HG03064 (cell line): ENCODE data around the gene KRTAP5-4.
"Not testable (repeated sequence)": the region's sequence is repeated elsewhere in the genome, so short reads cannot be mapped to it uniquely, and the experiment has no call there.

Experiments used
- ATAC-seq: cut with Tn5 transposase; IDR thresholded peaks from one replicate; pipeline ENCODE4 v1.9.1; 2021; ENCODE audit warnings: low read depth; ENCODE audit not compliant: unreplicated experiment

The KRTAP5-4 gene, protein sequence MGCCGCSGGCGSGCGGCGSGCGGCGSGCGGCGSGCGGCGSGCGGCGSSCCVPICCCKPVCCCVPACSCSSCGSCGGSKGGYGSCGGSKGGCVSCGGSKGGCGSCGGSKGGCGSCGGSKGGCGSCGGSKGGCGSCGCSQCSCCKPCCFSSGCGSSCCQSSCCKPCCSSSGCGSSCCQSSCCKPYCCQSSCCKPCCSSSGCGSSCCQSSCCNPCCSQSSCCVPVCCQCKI

DNA sequence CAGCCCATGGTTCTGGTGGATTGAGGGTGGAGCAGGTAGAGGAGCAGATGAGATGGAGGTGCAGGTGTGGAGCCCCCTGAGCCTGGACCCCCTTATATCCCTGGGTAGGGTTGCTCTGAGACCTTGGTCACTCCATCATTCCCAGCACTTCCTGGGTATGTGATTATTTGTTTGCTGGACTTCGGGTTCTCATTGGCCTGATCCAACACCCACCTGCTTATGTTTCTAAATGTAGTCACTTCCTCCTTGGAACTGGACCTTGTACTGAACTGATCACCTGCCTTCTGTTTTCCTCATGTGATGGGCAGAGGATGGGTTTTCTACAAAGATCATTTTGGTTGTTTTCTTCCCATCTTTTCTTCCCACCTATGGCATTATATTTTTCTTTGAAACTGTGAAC, at the start of gene KRTAP5-4:
KRTAP5-4 (minus strand) TSS at position 53 of the 400 bp plus-strand sequence; CDS start at position 8, 45 bp downstream.
- ATAC-seq, result no peak

DNA sequence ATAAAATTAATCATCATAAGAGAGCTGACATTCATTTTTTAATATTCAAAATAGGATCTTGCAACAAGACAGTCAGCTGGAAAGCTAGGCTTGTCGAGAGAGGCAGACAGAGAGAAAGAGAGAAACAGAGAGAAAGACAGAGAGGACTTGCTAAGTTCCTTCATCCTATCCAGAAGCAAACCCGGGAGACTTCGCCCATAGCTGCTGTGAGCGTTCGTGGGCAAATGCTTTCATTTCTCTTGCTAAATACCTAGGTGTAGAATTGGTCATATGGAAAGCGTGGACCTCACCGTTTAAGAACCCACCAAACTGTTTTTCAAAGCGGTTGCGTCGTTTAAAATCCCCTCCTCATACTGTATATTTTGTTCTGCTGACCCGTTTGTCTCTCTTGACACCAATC, 49.7 kb upstream of the KRTAP5-4 start:
- ATAC-seq, result no peak

DNA sequence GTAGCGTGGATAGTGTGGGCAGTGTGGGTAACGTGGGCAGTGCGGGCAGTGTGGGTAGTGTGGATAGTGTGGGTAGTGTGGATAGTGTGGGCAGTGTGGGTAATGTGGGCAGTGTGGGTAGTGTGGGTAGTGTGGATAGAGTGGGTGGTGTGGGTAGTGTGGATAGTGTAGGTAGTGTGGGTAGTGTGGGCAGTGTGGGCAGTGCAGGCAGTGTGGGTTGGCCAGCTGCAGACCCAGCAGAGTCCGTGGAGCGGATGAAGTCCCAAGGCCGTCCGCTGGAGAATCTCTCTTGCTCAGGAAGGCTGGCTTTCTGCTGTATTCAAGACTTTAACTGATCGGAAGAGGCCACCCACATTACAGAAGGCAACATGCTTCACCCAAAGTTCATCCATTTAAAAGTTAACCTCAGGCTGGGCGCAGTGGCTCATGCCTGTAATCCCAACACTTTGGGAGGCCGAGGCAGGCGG, 49.0 kb upstream of the KRTAP5-4 start:
- ATAC-seq, result no peak

DNA sequence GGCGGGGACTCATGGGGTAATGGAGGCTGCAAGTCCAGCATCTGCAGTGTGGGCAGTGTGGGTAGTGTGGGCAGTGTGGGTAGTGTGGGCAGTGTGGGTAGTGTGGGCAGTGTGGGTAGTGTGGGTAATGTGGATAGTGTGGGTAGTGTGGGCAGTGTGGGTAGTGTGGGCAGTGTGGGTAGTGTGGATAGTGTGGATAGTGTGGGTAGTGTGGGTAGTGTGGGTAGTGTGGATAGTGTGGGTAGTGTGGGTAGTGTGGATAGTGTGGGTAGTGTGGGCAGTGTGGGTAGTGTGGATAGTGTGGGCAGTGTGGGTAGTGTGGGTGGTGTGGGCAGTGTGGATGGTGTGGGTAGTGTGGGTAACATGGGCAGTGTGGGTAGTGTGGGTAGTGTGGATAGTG, 48.5 kb upstream of the KRTAP5-4 start:
- not testable (repeated sequence) for ATAC-seq

DNA sequence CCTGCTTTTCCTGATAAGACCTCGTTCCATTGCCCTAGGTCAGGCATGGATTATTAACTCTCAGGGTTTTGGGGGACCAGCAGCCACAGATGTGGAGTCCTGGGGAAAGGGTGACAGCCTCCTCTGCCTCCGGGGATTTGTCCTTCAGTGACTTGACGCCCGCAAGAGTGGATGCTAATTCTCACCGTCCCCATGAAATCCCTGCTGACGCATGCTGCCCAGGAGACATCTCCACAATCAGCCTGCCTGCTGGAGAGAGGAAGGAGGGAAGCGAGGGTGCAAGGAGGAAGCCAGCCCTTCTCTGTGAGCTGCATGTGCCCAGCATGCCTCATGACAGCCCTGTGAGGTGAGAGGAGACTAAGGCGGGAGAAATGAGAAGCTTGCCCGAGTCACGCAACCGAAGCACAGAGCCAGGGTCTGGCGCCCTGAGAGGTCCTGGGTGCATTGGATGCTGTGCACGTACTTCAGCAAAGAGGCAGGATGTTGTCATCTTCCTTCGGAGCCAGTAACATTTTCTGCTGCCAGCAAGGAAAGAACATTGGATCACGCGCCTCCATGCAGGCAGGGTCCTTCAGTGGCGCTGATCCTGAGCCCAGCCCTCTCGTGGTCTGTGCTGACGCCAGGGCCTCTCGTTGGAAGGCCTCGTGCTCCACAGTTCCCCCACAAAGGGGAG, 47.7 kb upstream of the KRTAP5-4 start:
- ATAC-seq, result no peak

DNA sequence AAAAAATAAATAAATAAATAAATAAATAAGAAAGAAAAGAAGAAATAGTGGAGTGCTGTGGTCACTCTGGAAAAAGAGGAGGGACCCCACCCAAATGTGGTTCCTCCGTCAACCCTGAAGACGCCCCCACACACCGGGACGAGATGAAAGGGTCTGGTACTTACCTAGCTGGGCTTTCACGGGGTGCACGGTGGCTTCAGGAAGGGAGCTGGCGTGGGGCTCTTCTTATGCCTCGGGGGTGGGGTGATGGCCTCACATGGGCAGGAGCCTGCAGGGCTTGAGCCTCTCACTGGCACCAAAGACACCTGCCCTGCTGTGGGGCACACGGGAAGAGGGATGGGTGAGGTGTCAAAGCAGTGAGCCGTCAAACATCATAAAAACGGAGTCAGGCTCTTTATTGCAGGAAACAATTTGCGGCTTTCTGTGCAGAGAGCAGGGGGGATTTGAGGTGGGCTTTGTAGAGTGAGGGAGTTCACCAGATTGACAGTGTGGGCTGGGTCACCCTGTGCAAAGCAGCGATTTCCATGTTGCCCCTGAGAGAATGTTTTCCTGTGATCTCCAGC, 47.1 kb upstream of the KRTAP5-4 start:
- ATAC-seq, result no peak

DNA sequence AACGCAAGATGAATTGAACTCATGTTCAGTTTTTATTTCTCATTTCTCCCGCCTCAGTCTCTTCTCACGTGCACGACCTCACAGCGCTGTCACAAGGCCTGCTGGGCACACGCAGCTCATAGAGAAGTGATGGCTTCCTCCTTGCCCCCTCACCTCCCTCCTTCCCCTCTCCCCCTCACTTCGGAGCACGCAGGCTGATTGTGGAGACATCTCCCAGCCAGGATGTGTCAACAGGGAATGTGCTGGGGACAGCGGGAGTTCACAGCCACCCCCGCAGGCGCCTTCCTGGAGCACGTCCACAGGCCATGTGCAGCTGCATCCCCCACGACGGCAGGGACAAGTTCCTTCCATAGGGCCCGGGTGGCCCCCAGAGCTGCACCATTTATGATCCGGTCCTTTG, 46.0 kb upstream of the KRTAP5-4 start:
- ATAC-seq, result no peak

DNA sequence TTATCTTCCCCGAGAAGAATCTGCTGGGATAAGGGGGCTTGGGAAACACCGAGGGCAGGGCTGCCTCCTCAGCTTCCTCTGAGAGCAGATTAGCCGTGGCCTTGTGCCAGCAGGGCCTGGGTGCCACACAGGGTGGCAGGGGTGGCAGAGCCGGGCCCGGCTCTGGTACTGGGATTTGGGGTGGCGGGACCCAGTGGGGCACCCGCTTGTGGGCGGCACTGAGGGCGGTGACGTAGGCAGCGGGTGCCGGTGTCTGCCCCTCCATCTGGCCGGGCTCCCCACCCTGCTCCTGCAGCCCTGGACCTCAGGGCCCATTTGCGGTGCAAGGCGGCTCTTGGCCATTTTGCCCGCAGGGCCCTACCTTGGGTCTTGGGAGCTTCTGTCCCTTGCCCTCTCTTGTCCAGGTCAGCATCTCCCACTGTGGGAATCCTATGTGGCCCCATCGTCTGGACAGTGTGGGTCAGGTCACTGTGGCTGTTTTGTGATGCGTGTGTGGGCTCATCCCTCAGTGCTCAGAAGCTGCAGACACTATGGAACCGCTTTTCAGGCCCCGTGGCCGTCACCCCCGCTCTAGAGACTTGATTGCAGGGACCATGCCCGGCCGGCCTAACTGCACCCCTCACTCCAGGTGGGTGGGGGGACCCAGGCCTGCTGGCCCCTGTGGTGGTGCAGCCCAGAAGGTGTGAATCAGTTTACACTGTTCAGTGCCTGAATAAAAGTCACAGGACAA, 45.3 kb upstream of the KRTAP5-4 start:
- no peak for ATAC-seq

DNA sequence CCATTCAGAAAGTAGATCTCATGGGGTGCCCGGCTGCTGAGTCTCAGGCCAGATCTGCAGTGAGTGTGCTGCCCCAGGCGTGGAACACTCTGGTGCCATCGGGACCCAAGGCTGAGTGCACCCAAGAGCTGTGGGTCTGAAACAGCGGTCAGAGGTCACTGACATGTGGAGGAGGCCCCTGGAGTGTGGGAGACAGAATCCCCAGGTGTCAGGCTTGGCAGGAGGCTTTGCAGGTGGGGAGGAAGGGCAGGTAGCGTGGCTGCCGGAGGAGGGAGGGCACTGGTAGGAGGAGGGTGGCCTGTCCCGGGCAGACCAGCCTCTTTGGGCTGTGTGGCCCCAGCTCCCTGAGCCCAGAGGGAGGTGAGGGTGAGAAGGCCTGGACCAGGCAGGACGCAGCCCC, 43.4 kb upstream of the KRTAP5-4 start:
- ATAC-seq, result no peak

DNA sequence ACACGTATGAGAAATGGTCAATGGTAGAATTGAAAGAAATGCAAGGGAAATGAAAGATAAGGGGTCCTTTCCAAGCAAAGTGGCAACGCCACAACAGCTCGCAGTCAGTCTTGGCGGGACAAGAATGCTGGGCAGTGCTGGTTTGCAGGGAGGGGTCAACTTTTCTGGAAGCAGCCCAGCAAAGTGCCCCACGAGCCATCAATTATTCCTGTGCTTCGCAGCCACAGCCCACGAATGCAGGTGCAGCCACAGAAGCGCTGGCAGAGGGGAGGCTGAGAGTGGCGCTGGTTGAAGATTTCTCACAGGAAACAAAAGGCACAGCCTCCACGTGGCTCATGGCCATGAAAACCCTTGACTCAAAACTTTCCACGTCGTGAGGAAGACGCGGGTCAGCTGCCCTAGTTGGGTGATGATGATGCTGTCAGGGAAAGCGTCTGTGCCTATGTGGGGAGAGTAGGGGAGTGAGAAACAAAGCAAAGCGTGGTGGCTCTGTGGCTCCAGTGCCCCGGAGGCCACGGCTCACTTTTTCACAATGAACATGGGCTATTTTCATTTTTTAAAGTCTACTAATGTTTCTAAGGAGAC, 40.9 kb upstream of the KRTAP5-4 start:
- not testable (repeated sequence) for ATAC-seq

DNA sequence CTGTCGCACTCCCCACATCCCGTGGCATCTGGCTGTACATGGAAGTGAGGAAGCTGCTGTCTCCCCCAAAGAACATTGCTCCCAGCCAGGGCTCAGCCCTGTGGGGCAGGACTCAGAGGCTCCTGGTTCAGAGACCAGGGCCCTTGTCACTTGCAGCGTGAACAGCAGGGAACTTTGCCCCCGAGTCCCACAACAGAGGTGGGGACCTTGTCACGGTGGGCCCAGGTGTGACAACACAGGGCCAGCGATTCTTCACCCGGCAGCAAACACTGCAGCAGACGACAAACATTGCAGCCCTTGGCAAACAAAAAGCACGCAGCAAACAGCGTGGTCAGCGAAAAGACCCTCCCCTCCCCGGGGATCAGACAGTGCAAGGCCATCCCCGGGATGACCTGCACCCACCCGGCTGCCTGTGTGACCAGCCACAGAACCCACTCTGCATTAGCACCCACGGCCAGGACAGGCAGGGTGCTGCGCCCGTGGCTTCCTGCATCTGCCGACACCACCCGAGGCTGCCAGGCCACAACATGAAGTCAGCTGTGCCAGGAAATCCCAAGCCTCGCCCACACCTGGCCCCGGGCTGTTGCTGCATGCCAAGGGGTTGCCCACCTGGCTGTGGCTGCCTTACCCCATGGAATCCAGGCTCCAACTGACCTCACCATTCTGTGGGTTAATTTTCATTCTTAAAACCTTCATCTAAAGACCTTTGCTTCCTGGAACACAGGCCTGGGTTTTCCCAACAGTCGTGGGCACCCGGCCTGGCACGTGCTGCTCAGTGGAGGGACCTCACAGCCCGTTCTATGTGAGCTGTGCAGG, 39.7 kb upstream of the KRTAP5-4 start:
- not testable (repeated sequence) for ATAC-seq

DNA sequence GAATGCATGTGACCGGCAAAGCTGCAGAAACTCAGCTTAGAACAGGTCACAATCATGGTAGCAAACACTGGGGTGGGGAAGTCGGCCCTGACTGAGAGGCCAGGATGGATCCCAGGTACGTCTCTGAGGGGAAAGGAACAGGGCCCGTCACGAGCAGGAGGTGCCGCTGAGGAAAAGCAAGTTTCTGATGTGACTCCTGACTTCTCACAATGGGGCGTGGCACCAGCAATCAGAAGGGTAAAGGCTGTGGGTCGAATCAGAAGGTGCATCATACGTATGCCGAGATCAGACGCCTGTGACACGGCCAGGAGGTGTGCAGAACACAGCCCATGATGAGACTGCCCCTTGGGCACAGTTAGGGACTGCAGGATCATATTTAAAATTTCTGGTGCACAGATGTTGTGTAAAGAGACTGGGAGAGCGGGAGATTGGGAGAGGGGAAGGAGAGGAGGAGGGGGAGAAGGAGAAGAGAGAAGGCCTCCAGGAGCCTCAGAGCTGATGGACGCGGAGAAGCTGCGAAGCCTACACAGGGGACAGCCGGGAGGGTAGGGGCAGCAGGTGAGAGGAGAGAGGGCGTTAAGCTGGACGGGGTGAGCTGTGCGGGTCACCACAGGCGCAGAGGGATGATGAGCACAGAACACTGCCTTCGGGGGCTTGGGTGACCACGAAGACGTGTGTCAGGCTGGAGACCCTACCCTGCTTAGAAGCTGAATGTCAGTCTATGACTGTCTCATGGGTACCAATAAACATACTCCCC, 38.4 kb upstream of the KRTAP5-4 start:
- ATAC-seq, result no peak

DNA sequence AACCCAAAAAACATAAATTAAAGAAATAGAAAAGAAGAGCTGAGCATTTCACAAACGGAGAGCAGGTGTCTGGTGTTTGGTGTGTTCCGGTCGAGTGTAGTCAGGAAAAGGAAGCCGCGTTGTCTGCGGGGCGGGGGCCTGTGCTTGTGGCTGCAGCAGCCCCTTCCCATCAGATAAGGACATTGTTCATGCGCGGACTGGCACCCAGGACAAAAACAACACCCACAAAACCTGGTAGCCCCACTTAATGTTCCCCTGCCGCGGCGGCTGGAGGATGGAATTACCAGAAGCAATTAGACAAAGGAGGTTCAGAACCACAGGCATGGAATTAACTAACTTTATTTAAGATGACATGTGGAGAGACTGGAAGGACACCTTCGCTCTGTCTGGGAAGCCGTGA, 37.6 kb upstream of the KRTAP5-4 start:
- no peak for ATAC-seq

DNA sequence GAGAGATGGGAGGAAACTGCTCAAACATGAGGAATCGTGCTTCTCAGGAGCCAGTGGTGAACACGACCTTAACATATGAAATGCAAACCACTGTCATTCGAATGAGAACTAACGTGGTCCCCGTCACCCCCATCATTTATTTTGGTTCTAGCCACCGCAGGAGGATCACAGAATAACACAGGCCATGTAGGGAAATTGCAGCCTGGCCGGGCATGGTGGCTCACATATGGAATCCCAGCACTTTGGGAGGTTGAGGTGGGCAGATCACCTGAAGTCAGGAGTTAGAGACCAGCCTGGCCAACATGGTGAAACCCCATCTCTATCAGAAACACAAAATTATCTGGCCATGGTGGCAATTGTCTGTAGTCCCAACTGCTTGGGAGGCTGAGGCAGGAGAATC, 34.7 kb upstream of the KRTAP5-4 start:
- ATAC-seq, result no peak

DNA sequence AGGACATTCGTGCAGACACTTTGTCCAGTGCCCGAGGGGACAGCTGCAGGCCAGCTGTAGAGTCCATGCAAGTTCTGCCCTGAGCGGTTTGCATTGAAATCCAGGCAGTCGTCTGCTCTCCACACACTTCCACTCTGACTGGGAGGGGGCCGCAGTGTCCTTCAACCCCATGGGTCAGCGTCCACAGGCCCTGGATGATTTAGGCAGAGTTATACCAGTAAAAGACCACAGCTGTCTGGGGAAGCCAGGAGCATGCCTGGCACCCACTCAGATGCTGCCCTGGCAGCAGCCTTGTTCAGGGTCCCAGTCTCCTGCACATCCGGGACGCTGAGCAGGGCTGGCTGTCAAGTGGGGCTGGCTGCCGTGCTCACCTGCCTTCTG, 34.1 kb upstream of the KRTAP5-4 start:
- no peak for ATAC-seq

DNA sequence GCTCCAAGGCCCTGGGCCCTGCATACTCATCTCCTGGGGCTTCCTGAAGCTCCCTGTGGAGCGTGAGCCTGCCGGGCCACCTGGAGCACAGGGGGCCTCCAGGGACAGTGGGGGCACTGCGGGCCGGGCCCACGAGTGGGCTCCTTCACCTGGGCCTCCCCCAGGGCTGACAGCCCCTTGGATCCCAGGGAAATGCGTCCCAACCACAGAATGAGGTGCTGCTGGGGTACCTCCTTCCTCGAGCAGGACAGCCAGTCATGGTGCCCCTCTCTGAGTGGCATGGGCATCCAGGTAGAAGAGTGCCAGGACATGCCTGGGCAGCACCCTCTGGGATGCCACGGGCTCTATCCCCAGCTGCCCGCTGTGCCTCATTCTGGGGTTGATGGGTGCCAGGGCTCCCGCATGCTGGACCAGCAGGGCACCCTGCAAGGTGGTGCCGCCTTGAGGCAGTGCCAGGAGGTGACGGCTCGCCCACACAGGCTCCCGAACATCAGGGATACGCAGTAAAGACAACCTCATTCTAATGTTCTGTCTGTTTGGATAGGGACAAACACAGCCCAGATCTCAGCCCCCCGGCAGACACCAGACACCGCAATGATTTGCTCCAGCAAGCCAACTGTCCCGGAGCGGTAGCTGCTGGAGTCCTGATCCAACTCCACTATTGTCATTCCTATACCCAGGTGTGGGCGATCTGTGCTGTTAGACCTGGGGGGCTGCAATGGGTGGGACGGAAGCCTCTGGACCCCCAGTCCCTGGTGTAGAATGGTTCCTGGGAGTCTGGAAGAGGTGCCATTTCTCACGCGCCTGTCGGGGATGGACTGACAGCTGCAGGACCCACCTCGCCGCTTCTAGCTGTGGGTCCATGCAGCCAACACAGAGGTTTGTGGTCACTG, 33.5 kb upstream of the KRTAP5-4 start:
- ATAC-seq, result no peak

DNA sequence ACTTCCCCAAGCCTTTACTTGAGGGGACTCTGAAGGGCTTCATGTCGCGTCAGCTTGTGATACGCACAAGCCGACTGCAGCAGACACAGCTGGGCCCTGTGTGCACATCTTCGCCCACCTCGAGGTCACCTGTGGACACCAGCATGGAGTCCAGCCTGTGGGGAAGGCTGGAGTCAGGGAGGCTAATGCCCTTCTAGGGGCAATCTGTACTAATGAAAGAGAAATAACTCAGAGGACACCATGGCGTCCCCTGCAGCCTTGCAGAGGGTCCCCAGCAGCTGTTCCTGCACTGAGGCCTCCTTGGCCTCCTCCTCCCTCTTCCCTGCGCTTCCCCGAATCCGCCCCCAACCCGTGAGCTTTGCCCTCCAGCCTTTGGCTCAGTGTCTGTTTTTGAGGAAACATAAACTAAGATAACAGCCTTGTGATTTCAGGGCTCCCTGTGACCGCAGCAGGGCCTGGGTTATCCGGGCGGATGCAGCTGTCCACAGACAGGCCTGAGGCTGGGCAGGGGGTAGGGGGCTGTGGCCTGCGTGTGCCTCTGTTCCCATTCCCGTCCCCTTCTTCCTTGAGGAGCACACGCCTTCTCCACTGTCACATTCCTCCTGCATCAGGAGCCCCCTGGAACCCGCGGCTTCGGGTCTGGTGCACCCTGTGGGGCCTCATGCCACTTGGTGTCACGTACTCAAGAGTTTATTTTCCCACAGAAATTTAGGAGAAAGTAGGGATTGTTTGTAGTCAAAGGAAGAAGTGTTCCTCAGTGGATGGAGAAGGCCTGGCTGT, 32.6 kb upstream of the KRTAP5-4 start:
- ATAC-seq, result no peak
